Upper lobe of right lung (tissue), 1 donor: ENCODE measurements around the gene SELL. TPM values are rescaled to one million over a fixed set of nuclear protein-coding genes. Genes with fewer than 3 reads are reported as not detected.
A peak's percentile ranks its signal among the peaks of the same experiment; 100 is the strongest.

Experiments
- ATAC-seq: fragments of 200-7000 bp; cut with Tn5 transposase; one replicate; pipeline ENCODE4 v1.9.1; 2020; ENCODE audit warnings: mild to moderate bottlenecking, moderate library complexity
- DNase-seq: peaks from one replicate; pipeline ENCODE4 v3.0.0-alpha.2; 2020
- H3K27ac ChIP-seq: fragments of 200-600 bp; one replicate; pipeline ENCODE4 v1.8.0; 2022
- H3K27me3 ChIP-seq: fragments of 200-600 bp; one replicate; pipeline ENCODE4 v1.8.0; 2022; ENCODE audit warnings: mild to moderate bottlenecking
- H3K36me3 ChIP-seq: fragments of 200-600 bp; one replicate; pipeline ENCODE4 v1.8.0; 2022
- H3K4me1 ChIP-seq: fragments of 200-600 bp; one replicate; pipeline ENCODE4 v1.8.0; 2022
- H3K4me3 ChIP-seq: fragments of 200-600 bp; one replicate; pipeline ENCODE4 v1.8.0; 2022; ENCODE audit warnings: mild to moderate bottlenecking
- H3K9me3 ChIP-seq: fragments of 200-600 bp; one replicate; pipeline ENCODE4 v1.8.0; 2022
- intact Hi-C: fragments of 100-400 bp; cut with DNase I; formaldehyde crosslinking; loops from one replicate; pipeline ENCODE4 v1.11.0; 2022
- total RNA-seq: library from RNA; stranded (reverse); fragmentation: NEBNext Ultra II Directional; extraction: Animal tissue kit (Norgen Biotek cat#: 25700); gene quantifications from one replicate; pipeline ENCODE4 v1.2.1, GENCODE V29; 2021
- TF ChIP-seq, protein P1 (sequence below): fragments of 200-600 bp; IDR thresholded peaks from one replicate; pipeline ENCODE4 v1.8.0; 2022; ENCODE audit warnings: antibody characterized with exemption
- donor health status: DM: no; HTN: yes; CAD: no; lungs with severe emphysema.

The SELL gene
- total RNA-seq, 1 donor from 2014 or later = 12.1 TPM

DNA sequence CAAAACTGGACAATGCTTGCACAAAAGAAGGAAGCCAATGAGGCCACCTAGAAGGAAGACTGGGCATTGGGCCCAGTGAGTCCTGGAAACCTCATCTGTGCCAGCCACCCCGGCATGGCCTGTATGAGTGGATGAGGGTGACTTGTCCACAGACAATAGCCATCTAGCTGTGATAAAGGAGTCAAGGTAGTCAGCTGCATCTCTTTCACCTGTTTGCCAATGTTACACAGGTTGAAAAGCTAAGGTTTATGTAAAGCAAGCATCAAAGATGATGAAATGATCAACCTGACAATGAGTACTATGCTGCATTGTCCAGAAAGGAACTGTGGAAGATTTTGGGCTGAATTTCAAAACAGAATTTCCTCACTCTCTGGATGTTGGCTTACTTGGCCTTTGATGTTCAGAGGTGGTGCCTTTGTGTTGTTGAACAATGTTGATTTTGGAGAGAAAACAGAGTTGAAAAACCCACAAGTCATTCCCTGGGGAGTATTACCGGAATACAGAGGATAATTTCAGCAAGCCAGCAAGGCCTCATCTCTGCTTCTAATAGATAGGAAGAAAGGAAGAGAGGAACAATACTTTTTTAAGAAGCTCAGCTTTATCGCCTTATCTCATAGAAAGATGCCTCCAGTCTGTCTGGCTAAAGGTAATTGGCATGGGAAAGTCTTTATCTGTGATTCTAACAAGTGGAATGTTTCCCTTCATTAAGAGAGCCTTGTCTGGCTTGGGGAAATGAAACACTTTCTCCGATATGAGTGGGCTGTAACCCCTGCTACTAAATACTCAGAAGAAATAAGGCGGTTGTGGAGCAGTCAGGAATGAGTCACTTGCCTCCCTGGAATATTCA lies 33.8 kb upstream of the SELL start:
- no peaks in the 10 kb centered on the region for H3K36me3 ChIP-seq
- no peak overlapping the region for H3K4me3 ChIP-seq
- intact Hi-C loops = no loop called here
- no peak overlapping the region for H3K27ac ChIP-seq
- no peaks in the 10 kb centered on the region for H3K27me3 ChIP-seq
- no peaks in the 10 kb centered on the region for H3K9me3 ChIP-seq
- TF ChIP-seq, protein P1, sequence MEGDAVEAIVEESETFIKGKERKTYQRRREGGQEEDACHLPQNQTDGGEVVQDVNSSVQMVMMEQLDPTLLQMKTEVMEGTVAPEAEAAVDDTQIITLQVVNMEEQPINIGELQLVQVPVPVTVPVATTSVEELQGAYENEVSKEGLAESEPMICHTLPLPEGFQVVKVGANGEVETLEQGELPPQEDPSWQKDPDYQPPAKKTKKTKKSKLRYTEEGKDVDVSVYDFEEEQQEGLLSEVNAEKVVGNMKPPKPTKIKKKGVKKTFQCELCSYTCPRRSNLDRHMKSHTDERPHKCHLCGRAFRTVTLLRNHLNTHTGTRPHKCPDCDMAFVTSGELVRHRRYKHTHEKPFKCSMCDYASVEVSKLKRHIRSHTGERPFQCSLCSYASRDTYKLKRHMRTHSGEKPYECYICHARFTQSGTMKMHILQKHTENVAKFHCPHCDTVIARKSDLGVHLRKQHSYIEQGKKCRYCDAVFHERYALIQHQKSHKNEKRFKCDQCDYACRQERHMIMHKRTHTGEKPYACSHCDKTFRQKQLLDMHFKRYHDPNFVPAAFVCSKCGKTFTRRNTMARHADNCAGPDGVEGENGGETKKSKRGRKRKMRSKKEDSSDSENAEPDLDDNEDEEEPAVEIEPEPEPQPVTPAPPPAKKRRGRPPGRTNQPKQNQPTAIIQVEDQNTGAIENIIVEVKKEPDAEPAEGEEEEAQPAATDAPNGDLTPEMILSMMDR = no peak
- H3K4me1 ChIP-seq = peaks cover 10% of the 10 kb centered on the region
- DNase-seq (no peak), ATAC-seq (no peak)

DNA sequence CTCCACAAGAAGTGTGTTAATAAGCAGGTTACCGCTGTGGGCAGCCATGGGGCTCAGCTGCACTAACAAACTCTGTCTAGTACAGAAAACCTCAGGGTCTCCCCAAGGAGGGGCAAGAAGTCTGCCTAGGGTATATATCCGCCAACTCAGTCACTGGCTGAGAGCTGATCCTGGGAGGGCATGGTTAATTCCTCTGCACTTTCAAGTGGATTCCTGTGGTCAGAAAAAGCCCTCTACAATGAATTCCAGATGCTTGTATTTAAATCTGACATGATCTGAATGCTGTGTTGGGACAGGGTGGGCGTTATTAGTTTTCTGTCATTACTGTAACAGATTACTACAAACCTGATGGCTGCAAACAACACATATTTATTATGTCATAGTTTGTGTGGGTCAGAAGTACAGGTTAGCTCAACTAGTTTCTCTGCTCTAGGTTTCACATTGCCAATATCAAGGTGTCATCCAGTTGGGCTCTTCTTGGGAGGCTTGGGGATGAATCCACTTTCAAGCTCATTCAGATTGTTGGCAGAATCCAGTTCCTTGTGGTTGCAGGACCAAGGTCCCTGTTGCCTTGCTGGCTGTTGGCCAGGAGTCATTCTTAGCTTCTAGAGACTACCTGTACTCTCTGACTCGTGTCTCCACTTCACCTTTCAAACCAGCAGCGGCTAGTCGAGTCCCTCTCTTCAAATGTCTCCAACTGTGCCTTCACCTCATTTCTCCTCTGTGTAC lies 30.4 kb upstream of the SELL start:
- DNase-seq (no peak), ATAC-seq (peak; percentile 83)
- H3K27me3 ChIP-seq = no peaks in the 10 kb centered on the region
- H3K4me3 ChIP-seq = no peak overlapping the region
- H3K4me1 ChIP-seq = peaks cover 10% of the 10 kb centered on the region
- TF ChIP-seq, protein P1 = no peak
- H3K27ac ChIP-seq = no peak overlapping the region
- H3K36me3 ChIP-seq = no peaks in the 10 kb centered on the region
- no peaks in the 10 kb centered on the region for H3K9me3 ChIP-seq
- intact Hi-C loops = no loop called here

DNA sequence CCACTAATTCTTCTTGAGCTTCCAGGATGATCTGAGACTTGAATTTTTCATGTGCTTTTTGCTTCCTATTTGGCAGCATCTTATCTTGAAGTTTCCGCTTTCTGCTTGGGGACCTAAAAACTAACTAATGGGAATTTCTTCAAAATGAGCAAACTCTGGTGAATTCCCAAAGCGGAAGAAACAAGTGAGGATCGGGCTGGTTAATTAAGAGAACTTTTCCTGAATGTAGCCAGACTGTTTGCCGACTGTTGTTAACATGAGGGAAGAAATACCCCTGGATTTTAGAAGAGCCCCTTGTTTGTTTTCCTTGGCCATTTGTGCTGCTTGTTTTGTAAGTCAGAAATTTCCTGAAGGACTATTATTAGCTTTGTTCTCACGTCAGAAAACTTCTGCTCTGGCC lies 28.6 kb upstream of the SELL start:
- ATAC-seq (no peak), DNase-seq (no peak)
- Histone ChIP-seq H3K9me3 (no peaks in the 10 kb centered on the region), H3K27ac (no peak overlapping the region), H3K36me3 (no peaks in the 10 kb centered on the region), H3K4me1 (peaks cover 10% of the 10 kb centered on the region), H3K4me3 (no peak overlapping the region), H3K27me3 (no peaks in the 10 kb centered on the region)
- intact Hi-C loops = no loop called here
- TF ChIP-seq, protein P1 = no peak

DNA sequence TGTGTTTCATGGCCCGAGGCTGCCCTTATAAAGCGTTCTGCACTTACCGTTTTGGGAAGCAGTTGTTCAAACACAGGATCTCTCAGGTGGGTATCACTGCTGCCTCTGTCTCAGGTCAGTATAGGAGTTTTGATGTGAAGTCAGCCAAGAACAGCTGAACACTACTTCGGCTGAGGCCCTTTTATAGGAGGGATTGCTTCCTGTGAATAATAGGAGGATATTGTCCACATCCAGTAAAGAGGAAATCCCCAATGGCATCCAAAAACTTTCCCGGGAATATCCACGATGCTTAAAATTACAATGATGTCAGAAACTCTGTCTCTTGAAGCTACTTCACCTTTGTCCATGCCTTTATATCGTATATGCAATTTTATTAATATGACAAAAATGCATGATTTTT lies 22.5 kb upstream of the SELL start, which contains the start of gene SELE:
Gene SELE (minus strand): TSS at position 156 of the 400 bp plus-strand sequence. CDS start 467 bp downstream, outside the sequence.
- TF ChIP-seq, protein P1 = no peak
- no peak for ATAC-seq
- no peaks in the 10 kb centered on the region for H3K9me3 ChIP-seq
- H3K4me1 ChIP-seq = no peaks in the 10 kb centered on the region
- no peaks in the 10 kb centered on the region for H3K27me3 ChIP-seq
- intact Hi-C loops = no loop called here
- no peak for DNase-seq
- H3K4me3 ChIP-seq = no peak within 1 kb of the TSS
- H3K27ac ChIP-seq = no peak within 1 kb of the TSS
- no peaks in the 10 kb centered on the region for H3K36me3 ChIP-seq

DNA sequence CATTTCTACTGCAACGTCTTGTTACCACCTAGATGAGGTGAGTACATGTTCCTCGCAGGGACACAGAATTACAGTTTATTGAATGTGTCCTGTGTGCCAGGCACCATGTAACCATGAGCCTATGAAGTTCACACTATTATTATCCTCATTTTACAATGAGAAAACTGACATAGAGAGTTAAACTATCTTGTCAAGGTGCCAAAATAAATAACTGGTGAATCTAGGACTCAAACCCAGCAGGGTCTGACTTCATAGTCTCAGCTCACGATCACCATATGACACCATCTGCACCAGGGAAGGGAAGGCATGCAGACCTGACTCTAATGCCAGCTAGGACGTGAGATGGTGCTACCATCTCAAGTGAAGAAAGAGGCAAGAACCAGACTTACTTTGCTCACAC lies 20.0 kb upstream of the SELL start:
- TF ChIP-seq, protein P1 = no peak
- no peak overlapping the region for H3K4me3 ChIP-seq
- H3K36me3 ChIP-seq = no peaks in the 10 kb centered on the region
- H3K4me1 ChIP-seq = no peaks in the 10 kb centered on the region
- ATAC-seq = no peak
- no peak for DNase-seq
- H3K27ac ChIP-seq = no peak overlapping the region
- intact Hi-C loops = no loop called here
- H3K27me3 ChIP-seq = no peaks in the 10 kb centered on the region
- no peaks in the 10 kb centered on the region for H3K9me3 ChIP-seq
